WERI-Rb-1 (cell line): ENCODE data around the gene PDE1A.

Source experiments
- DNase-seq: peaks from one replicate; pipeline ENCODE4 v3.0.0-alpha.2; 2020
- H3K27ac ChIP-seq: fragments of 250-450 bp; sonication (Bioruptor Pico); 2 replicates; pipeline ENCODE4 v1.5.1; 2020; ENCODE audit warnings: mild to moderate bottlenecking, moderate library complexity
- H3K27me3 ChIP-seq: fragments of 250-450 bp; sonication (Bioruptor Pico); 2 replicates; pipeline ENCODE4 v1.5.1; 2021; ENCODE audit warnings: mild to moderate bottlenecking, low read depth, moderate library complexity; ENCODE audit not compliant: insufficient read depth, severe bottlenecking
- H3K36me3 ChIP-seq: fragments of 250-450 bp; sonication (Bioruptor Pico); 2 replicates; pipeline ENCODE4 v1.5.1; 2020; ENCODE audit warnings: mild to moderate bottlenecking, moderate library complexity
- H3K4me3 ChIP-seq: 2 replicates; pipeline ENCODE4 v1.5.1; 2011; ENCODE audit warnings: low read depth, mild to moderate bottlenecking, control low read depth, low read length
- H3K9me3 ChIP-seq: fragments of 250-450 bp; sonication (Bioruptor Pico); 2 replicates; pipeline ENCODE4 v1.5.1; 2021; ENCODE audit warnings: mild to moderate bottlenecking, moderate library complexity; ENCODE audit not compliant: severe bottlenecking
- CTCF ChIP-seq: IDR thresholded peaks from 2 replicates; pipeline ENCODE4 v1.5.1; 2011; ENCODE audit warnings: low read depth, mild to moderate bottlenecking, control low read depth, inconsistent platforms, low read length

The PDE1A gene

GRCh38 chr2:182372661-182373060 is 54.2 kb downstream of the PDE1A start:
- no peak for DNase-seq

GRCh38 chr2:182368996-182369395 is 57.8 kb downstream of the PDE1A start:
- no peaks in the 10 kb centered on the region for H3K9me3 ChIP-seq
- DNase-seq: no peak
- no peaks in the 10 kb centered on the region for H3K36me3 ChIP-seq
- no peak for TF ChIP-seq CTCF
- H3K4me3 ChIP-seq: no peak overlapping the region
- H3K27me3 ChIP-seq: no peaks in the 10 kb centered on the region
- H3K27ac ChIP-seq: no peak overlapping the region

More at GRCh38 chr2:182372661-182373060, 54.2 kb downstream of the PDE1A start:
- Histone ChIP-seq H3K9me3 (no peaks in the 10 kb centered on the region), H3K27ac (no peak overlapping the region), H3K36me3 (no peaks in the 10 kb centered on the region), H3K27me3 (no peaks in the 10 kb centered on the region), H3K4me3 (no peak overlapping the region)
- no peak for TF ChIP-seq CTCF

GRCh38 chr2:182368446-182368845 is 58.4 kb downstream of the PDE1A start:
- Histone ChIP-seq H3K27me3 (no peaks in the 10 kb centered on the region), H3K4me3 (no peak overlapping the region), H3K36me3 (no peaks in the 10 kb centered on the region), H3K9me3 (no peaks in the 10 kb centered on the region), H3K27ac (no peak overlapping the region)
- no peak for DNase-seq
- TF ChIP-seq CTCF: no peak

- Histone ChIP-seq H3K4me3 (no peak overlapping the region), H3K27ac (no peak overlapping the region), H3K27me3 (no peaks in the 10 kb centered on the region), H3K36me3 (no peaks in the 10 kb centered on the region), H3K9me3 (no peaks in the 10 kb centered on the region)
- no peak for DNase-seq
- TF ChIP-seq CTCF: no peak
These were observed 59.4 kb downstream of the PDE1A start for GRCh38 chr2:182367401-182367800.

- Histone ChIP-seq H3K27me3 (no peaks in the 10 kb centered on the region), H3K9me3 (no peaks in the 10 kb centered on the region), H3K27ac (no peak overlapping the region), H3K4me3 (no peak overlapping the region), H3K36me3 (no peaks in the 10 kb centered on the region)
- TF ChIP-seq CTCF: no peak
- no peak for DNase-seq
These were observed 60.2 kb downstream of the PDE1A start for GRCh38 chr2:182366628-182367027.

- no peak overlapping the region for H3K27ac ChIP-seq
- no peaks in the 10 kb centered on the region for H3K27me3 ChIP-seq
- TF ChIP-seq CTCF: no peak
- H3K4me3 ChIP-seq: no peak overlapping the region
- no peaks in the 10 kb centered on the region for H3K36me3 ChIP-seq
- no peaks in the 10 kb centered on the region for H3K9me3 ChIP-seq
- DNase-seq: no peak
These were observed 61.0 kb downstream of the PDE1A start for GRCh38 chr2:182365855-182366254.
